SK-MEL-5 (cell line): ENCODE measurements around the gene CFTR. TPM values are rescaled to one million over a fixed set of nuclear protein-coding genes. Genes with fewer than 3 reads are reported as not detected.
"Not testable (repeated sequence)": the region's sequence is repeated elsewhere in the genome, so short reads cannot be mapped to it uniquely, and the experiment has no call there.

ENCODE experiments used
- DNase-seq: peaks from one replicate; pipeline ENCODE4 v3.0.0-alpha.2; 2016; ENCODE audit warnings: low read depth, low spot score
- in situ Hi-C: cut with HindIII; loops from 2 replicates; pipeline ENCODE4 v1.10.0; 2016; ENCODE audit warnings: low sequenced_read_pairs, high pct_unique_total_duplicates, low pct_unique_long_range_greater_than_20kb
- small RNA-seq, 2 experiments: library from RNA; depleted of rRNA; stranded (forward); fragments of <200 nt; gene quantifications; one replicate each; pipeline ENCODE3, GENCODE V24; 2014
- total RNA-seq: library from RNA; depleted of rRNA; stranded (reverse); fragments of >200 nt; shearing (Covaris generic); gene quantifications from 2 replicates; pipeline ENCODE4 v1.2.3, GENCODE V29; 2014; rRNA removed

The CFTR gene
- total RNA-seq, 1 experiment from 2014 or later: 0.53 TPM

- no peak for DNase-seq
- in situ Hi-C loops: no loop called here
Observed at GRCh38 chr7:117692338-117692737, 212.5 kb downstream of the CFTR start.

- in situ Hi-C loops: no loop called here
- DNase-seq: no peak
Observed at GRCh38 chr7:117698018-117698417, 218.2 kb downstream of the CFTR start.

- in situ Hi-C loops: no loop called here
- no peak for DNase-seq
Observed at GRCh38 chr7:117704063-117704462, 224.2 kb downstream of the CFTR start.

GRCh38 chr7:117705630-117706029 lies 225.8 kb downstream of the CFTR start:
- DNase-seq: no peak
- in situ Hi-C loops: no loop called here

DNA sequence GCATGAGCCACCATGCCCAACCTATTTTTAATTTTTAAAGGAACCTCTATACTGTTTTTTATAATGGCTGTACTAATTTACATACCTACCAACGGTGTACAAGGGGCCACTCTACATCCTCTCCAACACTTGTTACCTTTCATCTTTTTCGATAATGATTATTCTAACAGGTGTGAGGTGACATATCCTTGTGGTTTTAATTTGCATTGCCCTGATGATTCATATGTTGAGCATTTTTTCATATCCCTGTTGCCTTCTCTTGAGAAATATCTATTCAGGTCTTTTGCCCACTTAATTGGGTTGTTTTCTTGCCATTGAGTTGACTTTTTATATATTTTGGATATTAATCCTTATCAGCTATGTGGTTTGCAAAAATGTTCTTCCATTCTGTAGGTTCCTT lies 226.4 kb downstream of the CFTR start:
- in situ Hi-C loops: no loop called here
- no peak for DNase-seq

DNA sequence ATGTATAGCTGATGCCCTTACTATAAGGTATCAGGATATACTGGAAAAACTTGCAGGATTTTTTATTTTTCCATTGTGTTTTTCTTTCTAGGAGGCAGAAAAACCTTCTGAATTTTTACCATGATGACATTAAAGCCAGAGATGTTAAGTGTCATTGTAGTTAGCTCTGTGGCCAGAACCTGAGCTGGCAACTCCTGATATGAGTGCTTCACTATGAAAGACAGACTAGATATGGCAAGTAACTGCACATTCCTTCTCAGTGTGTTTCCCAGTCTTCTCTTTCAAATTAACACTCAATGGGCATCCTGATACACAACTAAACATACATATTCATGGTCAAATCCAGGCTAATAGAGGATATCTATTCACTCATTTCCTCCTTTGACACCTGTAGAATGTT lies 227.3 kb downstream of the CFTR start:
- in situ Hi-C loops: no loop called here
- no peak for DNase-seq

DNA sequence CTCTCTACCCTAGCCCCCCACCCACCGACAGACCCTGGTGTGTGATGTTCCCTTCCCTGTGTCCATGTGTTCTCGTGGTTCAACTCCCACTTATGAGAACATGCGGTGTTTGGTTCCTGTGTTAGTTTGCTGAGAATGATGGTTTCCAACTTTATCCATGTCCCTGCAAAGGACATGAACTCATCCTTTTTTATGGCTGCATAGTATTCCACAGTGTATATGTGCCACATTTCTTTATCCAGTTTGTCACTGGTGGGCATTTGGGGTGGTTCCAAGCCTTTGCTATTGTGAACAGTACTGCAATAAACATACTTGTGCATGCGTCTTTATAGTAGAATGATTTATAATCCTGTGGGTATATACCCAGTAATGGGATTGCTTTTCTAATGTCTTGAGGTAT lies 228.3 kb downstream of the CFTR start:
- DNase-seq, in situ Hi-C loops: not testable (repeated sequence)

DNA sequence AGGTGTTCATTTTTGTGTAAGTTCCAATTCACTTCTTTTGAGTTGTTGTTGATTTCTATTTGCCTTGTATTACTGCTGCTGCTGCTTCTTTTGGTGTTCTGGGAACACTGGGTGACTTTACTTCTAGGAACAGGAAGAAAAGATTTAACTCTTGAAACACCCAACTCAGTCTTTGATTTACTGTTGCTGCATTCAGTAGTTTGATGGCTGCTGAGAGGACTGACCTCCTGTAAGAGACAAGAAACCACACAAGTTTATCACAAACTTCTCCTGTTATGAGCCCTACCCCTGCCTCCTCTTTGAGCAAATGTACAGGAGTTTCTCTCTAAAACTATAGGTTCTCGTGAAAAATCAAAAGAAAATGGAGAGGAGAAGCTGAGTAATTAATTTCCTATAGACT lies 231.7 kb downstream of the CFTR start:
- DNase-seq: no peak
- in situ Hi-C loops: no loop called here

GRCh38 chr7:117715784-117716445 lies 236.1 kb downstream of the CFTR start:
- in situ Hi-C loops: no loop called here
- DNase-seq: peak; percentile 92

- in situ Hi-C loops: no loop called here
Observed at GRCh38 chr7:117716707-117717299, 237.0 kb downstream of the CFTR start.

GRCh38 chr7:117717357-117717756 lies 237.5 kb downstream of the CFTR start:
- in situ Hi-C loops: no loop called here
- DNase-seq: no peak

More at GRCh38 chr7:117716707-117717299, 237.0 kb downstream of the CFTR start:
- no peak for DNase-seq

Small RNA genes lying within 50 kb of the gene (small RNA-seq; reads per million reads assigned to genes)
- gene AC000111.1 (0 reads per million in 2 experiments), gene AC000111.2 (0 reads per million in 2 experiments)

Other genes starting within 250 kb of the CFTR start
- not detected in 2 replicates for gene WNT2, start 157.0 kb upstream of the CFTR start, total RNA-seq
- gene ASZ1, start 52.5 kb upstream of the CFTR start, total RNA-seq: 1.0 and 1.3 TPM in 2 replicates